GM03348 (cell line): Measurements from ENCODE around the gene SLC9A2.
A peak's percentile ranks its signal among the peaks of the same experiment; 100 is the strongest.

Experiments
- DNase-seq: peaks from one replicate; pipeline ENCODE4 v3.0.0; 2012; ENCODE audit warnings: low spot score

The SLC9A2 gene

GRCh38 chr2:102677244-102678215 lies 58.2 kb downstream of the SLC9A2 start:
- DNase-seq, result no peak

GRCh38 chr2:102678442-102678841 lies 59.1 kb downstream of the SLC9A2 start:
- no peak for DNase-seq

GRCh38 chr2:102686479-102687439 lies 67.4 kb downstream of the SLC9A2 start:
- no peak for DNase-seq

- DNase-seq, result no peak
Observed at GRCh38 chr2:102690012-102690411, 70.7 kb downstream of the SLC9A2 start.

- no peak for DNase-seq
Observed at GRCh38 chr2:102696463-102696862, 77.1 kb downstream of the SLC9A2 start.

GRCh38 chr2:102698369-102699111 lies 79.2 kb downstream of the SLC9A2 start:
- no peak for DNase-seq

GRCh38 chr2:102703305-102703704 lies 84.0 kb downstream of the SLC9A2 start:
- DNase-seq, result no peak

- DNase-seq, result peak; percentile 51
Observed at GRCh38 chr2:102703748-102704147, 84.4 kb downstream of the SLC9A2 start.

- DNase-seq, result no peak
Observed at GRCh38 chr2:102704531-102704930, 85.2 kb downstream of the SLC9A2 start.

- no peak for DNase-seq
Observed at GRCh38 chr2:102707796-102708695, 88.7 kb downstream of the SLC9A2 start.

- peak; percentile 40 for DNase-seq
Observed at GRCh38 chr2:102708847-102709559, 89.7 kb downstream of the SLC9A2 start.

- peak; percentile 78 for DNase-seq
Observed at GRCh38 chr2:102717308-102718018, 98.1 kb downstream of the SLC9A2 start.

- no peak for DNase-seq
Observed at GRCh38 chr2:102718387-102719316, 99.3 kb downstream of the SLC9A2 start.

- DNase-seq, result no peak
Observed at GRCh38 chr2:102724016-102724490, 104.7 kb downstream of the SLC9A2 start.

GRCh38 chr2:102724553-102724952 lies 105.2 kb downstream of the SLC9A2 start:
- no peak for DNase-seq

GRCh38 chr2:102726128-102727087 lies 107.1 kb downstream of the SLC9A2 start:
- no peak for DNase-seq
